Lung (tissue), 12 donors: ENCODE results near the gene MEIS2. TPM values are rescaled to one million over a fixed set of nuclear protein-coding genes. Genes with fewer than 3 reads are reported as not detected.

Source experiments
- ATAC-seq: fragments of 200-7000 bp; cut with Tn5 transposase; one replicate; pipeline ENCODE4 v1.9.1; 2020; ENCODE audit warnings: moderate number of reproducible peaks; ENCODE audit not compliant: insufficient read depth, low FRiP score
- DNase-seq, 3 donors: peaks; one replicate each; pipeline ENCODE4 v3.0.0-alpha.2; 2013 to 2017
- H3K27ac ChIP-seq, 2 donors: one replicate each; pipeline ENCODE4 v1.5.1; 2013; ENCODE audit warnings: mild to moderate bottlenecking in 2 of 2, moderate library complexity in 2 of 2, control low read depth in 1 of 2, inconsistent platforms in 1 of 2, low read depth in 1 of 2, low read length in 1 of 2
- H3K27me3 ChIP-seq, 3 donors: one replicate each; pipeline ENCODE4 v1.5.1; 2013; ENCODE audit warnings: low read length in 2 of 3; ENCODE audit not compliant: control insufficient read depth in 3 of 3, insufficient read depth in 3 of 3
- H3K36me3 ChIP-seq, 4 donors: one replicate each; pipeline ENCODE4 v1.5.1; 2013; ENCODE audit warnings: low read length in 4 of 4, mild to moderate bottlenecking in 1 of 4, moderate library complexity in 1 of 4; ENCODE audit not compliant: control insufficient read depth in 4 of 4, insufficient read depth in 4 of 4
- H3K4me1 ChIP-seq, 5 donors: one replicate each; pipeline ENCODE4 v1.5.1; 2013; ENCODE audit warnings: low read length in 5 of 5, mild to moderate bottlenecking in 2 of 5, moderate library complexity in 1 of 5; ENCODE audit not compliant: control insufficient read depth in 5 of 5, insufficient read depth in 5 of 5
- H3K4me3 ChIP-seq: one replicate; pipeline ENCODE4 v1.5.1; 2013; ENCODE audit warnings: mild to moderate bottlenecking, control low read depth, moderate library complexity
- H3K9ac ChIP-seq, 2 donors: one replicate each; pipeline ENCODE4 v1.5.1; 2013; ENCODE audit warnings: low read length in 2 of 2, control low read depth in 1 of 2; ENCODE audit not compliant: insufficient read depth in 1 of 2
- H3K9me3 ChIP-seq, 4 donors: one replicate each; pipeline ENCODE4 v1.5.1; 2013; ENCODE audit warnings: low read length in 3 of 4, mild to moderate bottlenecking in 1 of 4, moderate library complexity in 1 of 4; ENCODE audit not compliant: control insufficient read depth in 4 of 4, insufficient read depth in 3 of 4
- WGBS, 2 donors: extraction: QIAGEN DNeasy Blood & Tissue Kit; methylation state at CpG; one replicate each; pipeline ENCODE4 v1.1.7; 2013; 5-methylcytosine and 5-hydroxymethylcytosine counted together
- polyA plus RNA-seq, 2 donors: library from polyadenylated mRNA; stranded (reverse); fragments of 200-250 nt; gene quantifications; one replicate each; pipeline ENCODE4 v1.2.1, GENCODE V29; 2013
- total RNA-seq, 2 donors: library from RNA; depleted of rRNA in 1 of 2; stranded (reverse); fragments of >200 nt in 1 of 2; gene quantifications; one replicate each; pipeline ENCODE4 v1.2.1, GENCODE V29; 2014 to 2021
- TF ChIP-seq, protein P1 (sequence below): IDR thresholded peaks from 2 replicates; pipeline ENCODE4 v1.5.1; 2012; ENCODE audit warnings: mild to moderate bottlenecking; ENCODE audit errors: control extremely low read depth, extremely low read depth
- donor health status: control.
- donor health status: control.
- donor health status: Bipolar disorder and iron deficiency.
- donor health status: healthy.
- donor health status: DM: yes; HTN: yes; CAD: no.

MEIS2 gene
- total and polyA plus RNA-seq, 4 donors, result 5.6 to 47.5 (median 13.7) TPM

DNA sequence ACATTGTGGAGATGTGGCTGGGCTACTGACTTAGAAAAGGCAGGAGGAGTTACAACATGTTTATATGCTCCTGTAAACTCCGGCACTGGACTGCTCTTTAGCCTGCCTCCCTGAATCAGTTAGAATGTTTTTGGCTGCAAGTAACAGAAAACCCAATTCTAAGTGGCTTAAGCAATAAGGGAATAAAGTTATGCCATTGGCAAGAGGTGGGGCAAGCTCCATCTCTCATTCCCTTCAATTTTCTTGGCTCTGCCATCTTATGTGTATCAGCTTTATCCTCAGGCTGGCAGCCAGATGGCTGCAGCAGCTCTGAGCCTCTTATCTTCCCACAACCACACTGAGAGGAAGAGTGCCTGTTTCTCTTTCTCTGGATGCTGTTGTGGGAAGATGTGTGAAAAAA, 22.4 kb upstream of the MEIS2 start:
- no peaks in the 10 kb centered on the region for H3K36me3 ChIP-seq
- peaks cover 0 to 3% (median 0%) of the 10 kb centered on the region in 5 donors for H3K4me1 ChIP-seq
- no peak overlapping the region for H3K27ac ChIP-seq
- no peaks in the 10 kb centered on the region for H3K27me3 ChIP-seq
- H3K9me3 ChIP-seq, result no peaks in the 10 kb centered on the region
- WGBS, 2 donors, result 87 to 90% methylated on average over 1 of the region's 1 CpG
- TF ChIP-seq, protein P1, sequence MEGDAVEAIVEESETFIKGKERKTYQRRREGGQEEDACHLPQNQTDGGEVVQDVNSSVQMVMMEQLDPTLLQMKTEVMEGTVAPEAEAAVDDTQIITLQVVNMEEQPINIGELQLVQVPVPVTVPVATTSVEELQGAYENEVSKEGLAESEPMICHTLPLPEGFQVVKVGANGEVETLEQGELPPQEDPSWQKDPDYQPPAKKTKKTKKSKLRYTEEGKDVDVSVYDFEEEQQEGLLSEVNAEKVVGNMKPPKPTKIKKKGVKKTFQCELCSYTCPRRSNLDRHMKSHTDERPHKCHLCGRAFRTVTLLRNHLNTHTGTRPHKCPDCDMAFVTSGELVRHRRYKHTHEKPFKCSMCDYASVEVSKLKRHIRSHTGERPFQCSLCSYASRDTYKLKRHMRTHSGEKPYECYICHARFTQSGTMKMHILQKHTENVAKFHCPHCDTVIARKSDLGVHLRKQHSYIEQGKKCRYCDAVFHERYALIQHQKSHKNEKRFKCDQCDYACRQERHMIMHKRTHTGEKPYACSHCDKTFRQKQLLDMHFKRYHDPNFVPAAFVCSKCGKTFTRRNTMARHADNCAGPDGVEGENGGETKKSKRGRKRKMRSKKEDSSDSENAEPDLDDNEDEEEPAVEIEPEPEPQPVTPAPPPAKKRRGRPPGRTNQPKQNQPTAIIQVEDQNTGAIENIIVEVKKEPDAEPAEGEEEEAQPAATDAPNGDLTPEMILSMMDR, result no peak
- H3K4me3 ChIP-seq, result no peak overlapping the region
- DNase-seq (no peak), ATAC-seq (no peak)
- H3K9ac ChIP-seq, result no peak overlapping the region

DNA sequence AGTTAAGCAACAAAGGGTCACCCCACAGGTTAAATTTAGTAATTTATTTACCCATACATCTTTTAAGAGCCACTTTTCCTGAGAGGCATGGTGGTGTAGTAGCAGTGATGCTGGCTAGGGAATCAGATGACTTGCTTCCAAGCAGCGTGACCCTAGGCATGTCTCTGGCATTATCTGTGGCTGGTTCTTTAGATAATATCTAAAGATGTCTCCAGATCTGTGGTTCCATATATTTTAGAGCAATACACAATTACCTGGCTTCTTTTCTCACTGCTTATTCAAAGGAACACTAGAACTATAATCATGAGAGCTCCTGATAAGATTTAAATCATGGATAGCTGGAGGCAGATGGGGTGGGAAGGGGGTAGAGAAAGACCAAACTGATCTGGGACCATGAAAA, 21.1 kb upstream of the MEIS2 start:
- TF ChIP-seq, protein P1, result no peak
- 90 to 100% methylated on average over 1 of the region's 1 CpG for WGBS, 2 donors
- no peak for DNase-seq
- Histone ChIP-seq H3K9ac (no peak overlapping the region), H3K9me3 (no peaks in the 10 kb centered on the region), H3K4me1 (peaks cover 0 to 3% (median 0%) of the 10 kb centered on the region in 5 donors), H3K27me3 (no peaks in the 10 kb centered on the region), H3K27ac (no peak overlapping the region), H3K4me3 (no peak overlapping the region), H3K36me3 (no peaks in the 10 kb centered on the region)
- no peak for ATAC-seq

DNA sequence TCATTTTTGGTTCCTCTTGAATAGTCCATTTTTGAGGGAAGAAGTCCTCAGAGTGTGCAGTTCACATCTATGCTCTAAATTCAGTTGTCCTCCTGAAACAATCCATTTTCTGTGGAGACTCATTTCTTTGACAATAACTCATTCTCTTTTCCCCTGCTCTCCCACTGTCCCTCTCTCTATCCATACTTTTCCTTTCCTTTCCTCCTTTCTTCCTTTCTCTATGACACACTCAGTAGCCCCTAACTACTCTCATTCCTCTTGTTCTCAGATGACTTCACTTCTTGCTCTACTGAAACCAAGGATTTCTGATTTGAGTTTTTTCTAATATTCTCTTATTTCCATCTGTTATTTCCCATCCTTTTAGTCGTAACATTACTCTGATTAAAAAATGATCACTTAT, 16.7 kb upstream of the MEIS2 start:
- ATAC-seq (no peak), DNase-seq (no peak)
- H3K4me3 ChIP-seq, result no peak overlapping the region
- H3K27ac ChIP-seq, result no peak overlapping the region
- H3K9me3 ChIP-seq, result no peaks in the 10 kb centered on the region
- H3K36me3 ChIP-seq, result no peaks in the 10 kb centered on the region
- WGBS, 2 donors, result 84 to 88% methylated on average over 1 of the region's 1 CpG
- H3K27me3 ChIP-seq, result peaks cover 0 to 19% (median 19%) of the 10 kb centered on the region in 3 donors
- no peak overlapping the region for H3K9ac ChIP-seq
- no peaks in the 10 kb centered on the region for H3K4me1 ChIP-seq
- TF ChIP-seq, protein P1, result no peak

DNA sequence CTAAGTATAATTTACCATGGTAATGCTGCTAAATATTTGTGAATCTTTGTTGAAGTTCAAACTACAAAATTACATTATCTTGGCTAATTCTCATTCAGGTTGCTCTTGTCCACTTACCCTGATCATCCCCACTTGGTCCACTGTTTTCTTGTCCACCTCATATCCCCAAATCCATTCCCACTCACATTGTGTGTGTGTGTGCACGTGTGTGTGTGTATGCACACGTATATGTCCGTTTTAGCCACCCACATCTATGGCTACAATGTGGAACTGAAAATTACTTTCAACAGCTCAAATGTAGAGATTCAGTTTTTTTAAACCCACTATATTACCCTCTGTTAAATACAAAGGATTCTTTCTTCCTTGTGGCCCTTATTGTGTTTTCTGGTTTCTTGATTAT, 15.2 kb upstream of the MEIS2 start:
- Histone ChIP-seq H3K9me3 (no peaks in the 10 kb centered on the region), H3K4me1 (peaks cover 0 to 5% (median 0%) of the 10 kb centered on the region in 5 donors), H3K4me3 (no peak overlapping the region), H3K27me3 (peaks cover 0 to 34% (median 34%) of the 10 kb centered on the region in 3 donors), H3K36me3 (no peaks in the 10 kb centered on the region), H3K27ac (no peak overlapping the region), H3K9ac (no peak overlapping the region)
- TF ChIP-seq, protein P1, result no peak
- DNase-seq (no peak), ATAC-seq (no peak)
- WGBS, 2 donors, result 90 to 94% methylated on average over 3 of the region's 3 CpGs
